GM19372 (cell line): Measurements from ENCODE around the gene SFMBT1.
"Not testable (repeated sequence)": the region's sequence is repeated elsewhere in the genome, so short reads cannot be mapped to it uniquely, and the experiment has no call there.

Experiments used
- ATAC-seq: cut with Tn5 transposase; IDR thresholded peaks from one replicate; pipeline ENCODE4 v1.9.1; 2021; ENCODE audit warnings: mild to moderate bottlenecking, low read depth, moderate library complexity; ENCODE audit not compliant: unreplicated experiment

Gene SFMBT1

GRCh38 chr3:53040351-53040820 lies 5.5 kb downstream of the SFMBT1 start:
- no peak for ATAC-seq

GRCh38 chr3:53039376-53039752 lies 6.5 kb downstream of the SFMBT1 start:
- no peak for ATAC-seq

GRCh38 chr3:53038679-53039375 lies 7.0 kb downstream of the SFMBT1 start:
- ATAC-seq: no peak

GRCh38 chr3:53035825-53036619 lies 9.9 kb downstream of the SFMBT1 start:
- no peak for ATAC-seq

- ATAC-seq: not testable (repeated sequence)
These were observed 10.9 kb downstream of the SFMBT1 start for GRCh38 chr3:53035018-53035417.

- ATAC-seq: not testable (repeated sequence)
These were observed 11.5 kb downstream of the SFMBT1 start for GRCh38 chr3:53034411-53034810.

- ATAC-seq: no peak
These were observed 13.3 kb downstream of the SFMBT1 start for GRCh38 chr3:53032609-53033008.

- no peak for ATAC-seq
These were observed 15.0 kb downstream of the SFMBT1 start for GRCh38 chr3:53030619-53031449.

GRCh38 chr3:53028641-53029040 lies 17.2 kb downstream of the SFMBT1 start:
- no peak for ATAC-seq

GRCh38 chr3:53027254-53027844 lies 18.5 kb downstream of the SFMBT1 start:
- no peak for ATAC-seq

GRCh38 chr3:53026382-53027162 lies 19.3 kb downstream of the SFMBT1 start:
- ATAC-seq: no peak

GRCh38 chr3:53024315-53024714 lies 21.6 kb downstream of the SFMBT1 start:
- no peak for ATAC-seq

GRCh38 chr3:53023072-53023823 lies 22.6 kb downstream of the SFMBT1 start:
- no peak for ATAC-seq

GRCh38 chr3:53022647-53023046 lies 23.2 kb downstream of the SFMBT1 start:
- no peak for ATAC-seq

- no peak for ATAC-seq
These were observed 29.6 kb downstream of the SFMBT1 start for GRCh38 chr3:53016236-53016635.

- ATAC-seq: no peak
These were observed 34.5 kb downstream of the SFMBT1 start for GRCh38 chr3:53011324-53011723.

GRCh38 chr3:53009826-53010539 lies 35.9 kb downstream of the SFMBT1 start:
- no peak for ATAC-seq

- ATAC-seq: no peak
These were observed 36.9 kb downstream of the SFMBT1 start for GRCh38 chr3:53008932-53009331.
